Prostate gland (tissue), 2 donors: ENCODE results near the gene PCDHA1. TPM values are rescaled to one million over a fixed set of nuclear protein-coding genes. Genes with fewer than 3 reads are reported as not detected.
"Not testable (repeated sequence)": the region's sequence is repeated elsewhere in the genome, so short reads cannot be mapped to it uniquely, and the experiment has no call there.

ENCODE experiments used
- DNase-seq: peaks from one replicate; pipeline ENCODE4 v3.0.0-alpha.2; 2019; ENCODE audit warnings: low spot score
- H3K27ac ChIP-seq, 2 donors: fragments of 200-600 bp; sonication (generic); 2 replicates each; pipeline ENCODE4 v1.5.1; 2017 to 2019
- H3K27me3 ChIP-seq: fragments of 200-600 bp; sonication (generic); replicated peaks from 2 replicates; pipeline ENCODE4 v1.5.1; 2019; ENCODE audit not compliant: insufficient read depth
- H3K36me3 ChIP-seq, 2 donors: fragments of 200-600 bp; sonication (generic); 1 replicate in 1 of 2; 2 replicates in 1 of 2; pipeline versions ENCODE4 v1.5.1 to v1.8.1; 2017 to 2019
- H3K4me1 ChIP-seq: fragments of 200-600 bp; sonication (generic); replicated peaks from 2 replicates; pipeline ENCODE4 v1.5.1; 2019
- H3K4me3 ChIP-seq, 2 donors: fragments of 200-600 bp; sonication (generic); 2 replicates each; pipeline ENCODE4 v1.5.1; 2017 to 2019
- H3K9me3 ChIP-seq: fragments of 200-600 bp; sonication (generic); 2 replicates; pipeline ENCODE4 v1.5.1; 2017
- POLR2A ChIP-seq: fragments of 450-650 bp; IDR thresholded peaks from one replicate; pipeline ENCODE4 v1.6.1; 2016; ENCODE audit warnings: antibody characterized with exemption, mild to moderate bottlenecking
- POLR2AphosphoS5 ChIP-seq: sonication (generic); formaldehyde crosslinking; IDR thresholded peaks from one replicate; pipeline ENCODE4 v1.6.1; 2017; ENCODE audit warnings: antibody characterized with exemption
- WGBS: methylation state at CpG from one replicate; pipeline ENCODE4 v1.1.5; 2018; 5-methylcytosine and 5-hydroxymethylcytosine counted together
- intact Hi-C: fragments of 100-400 bp; cut with DNase I; formaldehyde crosslinking; loops from one replicate; pipeline ENCODE4 v1.14.2; 2022
- total RNA-seq, 2 donors: library from RNA; depleted of rRNA; stranded (reverse); fragments of >200 nt; gene quantifications; one replicate each; pipeline ENCODE4 v1.1.0, GENCODE V29; 2016
- TF ChIP-seq, protein P1 (sequence below), 4 experiments: fragments of 200-600 bp in 2 of 4; fragments of 450-650 bp in 2 of 4; sonication (generic) in 2 of 4; IDR thresholded peaks; 1 replicate in 3 of 4; 2 replicates in 1 of 4; pipeline ENCODE4 v1.5.1; 2016 to 2019; ENCODE audit warnings: antibody characterized with exemption in 4 of 4, mild to moderate bottlenecking in 2 of 4, moderate library complexity in 2 of 4

PCDHA1 gene
- total RNA-seq, 2 donors from 2014 or later: 0.85 TPM; not detected in 1

DNA sequence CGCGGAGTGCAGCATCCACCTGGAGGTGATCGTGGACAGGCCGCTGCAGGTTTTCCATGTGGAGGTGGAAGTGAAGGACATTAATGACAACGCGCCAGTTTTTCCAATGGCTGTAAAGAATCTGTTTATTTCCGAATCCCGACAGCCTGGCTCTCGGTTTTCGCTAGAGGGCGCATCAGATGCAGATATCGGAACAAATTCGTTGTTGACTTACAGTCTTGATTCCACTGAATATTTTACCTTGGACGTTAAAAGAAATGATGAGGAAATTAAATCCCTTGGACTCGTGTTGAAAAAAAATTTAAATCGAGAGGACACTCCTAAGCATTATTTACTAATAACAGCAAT, 15.5 kb downstream of the PCDHA1 start:
- TF ChIP-seq POLR2A: no peak
- TF ChIP-seq, protein P1, sequence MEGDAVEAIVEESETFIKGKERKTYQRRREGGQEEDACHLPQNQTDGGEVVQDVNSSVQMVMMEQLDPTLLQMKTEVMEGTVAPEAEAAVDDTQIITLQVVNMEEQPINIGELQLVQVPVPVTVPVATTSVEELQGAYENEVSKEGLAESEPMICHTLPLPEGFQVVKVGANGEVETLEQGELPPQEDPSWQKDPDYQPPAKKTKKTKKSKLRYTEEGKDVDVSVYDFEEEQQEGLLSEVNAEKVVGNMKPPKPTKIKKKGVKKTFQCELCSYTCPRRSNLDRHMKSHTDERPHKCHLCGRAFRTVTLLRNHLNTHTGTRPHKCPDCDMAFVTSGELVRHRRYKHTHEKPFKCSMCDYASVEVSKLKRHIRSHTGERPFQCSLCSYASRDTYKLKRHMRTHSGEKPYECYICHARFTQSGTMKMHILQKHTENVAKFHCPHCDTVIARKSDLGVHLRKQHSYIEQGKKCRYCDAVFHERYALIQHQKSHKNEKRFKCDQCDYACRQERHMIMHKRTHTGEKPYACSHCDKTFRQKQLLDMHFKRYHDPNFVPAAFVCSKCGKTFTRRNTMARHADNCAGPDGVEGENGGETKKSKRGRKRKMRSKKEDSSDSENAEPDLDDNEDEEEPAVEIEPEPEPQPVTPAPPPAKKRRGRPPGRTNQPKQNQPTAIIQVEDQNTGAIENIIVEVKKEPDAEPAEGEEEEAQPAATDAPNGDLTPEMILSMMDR (IDR thresholded peaks at IDR 0.05): no peak
- no peak for TF ChIP-seq POLR2AphosphoS5
- H3K4me3 ChIP-seq: no peak overlapping the region
- no peak for DNase-seq
- H3K36me3 ChIP-seq: no peaks in the 10 kb centered on the region
- H3K9me3 ChIP-seq: no peaks in the 10 kb centered on the region
- no peaks in the 10 kb centered on the region for H3K4me1 ChIP-seq
- intact Hi-C loops: no loop called here
- WGBS: 13% methylated on average over 16 of the region's 16 CpGs
- H3K27ac ChIP-seq: no peak overlapping the region
- peaks cover 5% of the 10 kb centered on the region for H3K27me3 ChIP-seq

DNA sequence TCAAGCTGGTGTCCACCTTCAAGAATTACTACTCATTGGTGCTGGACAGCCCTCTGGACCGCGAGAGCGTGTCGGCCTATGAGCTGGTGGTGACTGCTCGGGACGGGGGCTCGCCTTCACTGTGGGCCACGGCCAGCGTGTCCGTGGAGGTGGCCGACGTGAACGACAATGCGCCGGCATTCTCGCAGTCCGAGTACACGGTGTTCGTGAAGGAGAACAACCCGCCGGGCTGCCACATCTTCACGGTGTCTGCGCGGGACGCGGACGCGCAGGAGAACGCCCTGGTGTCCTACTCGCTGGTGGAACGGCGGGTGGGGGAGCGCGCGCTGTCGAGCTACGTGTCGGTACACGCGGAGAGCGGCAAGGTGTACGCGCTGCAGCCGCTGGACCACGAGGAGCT, 16.4 kb downstream of the PCDHA1 start:
- H3K27me3 ChIP-seq, DNase-seq, H3K36me3 ChIP-seq, H3K27ac ChIP-seq, H3K4me1 ChIP-seq, H3K9me3 ChIP-seq, H3K4me3 ChIP-seq, intact Hi-C loops: not testable (repeated sequence)
- 42% methylated on average over 45 of the region's 45 CpGs for WGBS

DNA sequence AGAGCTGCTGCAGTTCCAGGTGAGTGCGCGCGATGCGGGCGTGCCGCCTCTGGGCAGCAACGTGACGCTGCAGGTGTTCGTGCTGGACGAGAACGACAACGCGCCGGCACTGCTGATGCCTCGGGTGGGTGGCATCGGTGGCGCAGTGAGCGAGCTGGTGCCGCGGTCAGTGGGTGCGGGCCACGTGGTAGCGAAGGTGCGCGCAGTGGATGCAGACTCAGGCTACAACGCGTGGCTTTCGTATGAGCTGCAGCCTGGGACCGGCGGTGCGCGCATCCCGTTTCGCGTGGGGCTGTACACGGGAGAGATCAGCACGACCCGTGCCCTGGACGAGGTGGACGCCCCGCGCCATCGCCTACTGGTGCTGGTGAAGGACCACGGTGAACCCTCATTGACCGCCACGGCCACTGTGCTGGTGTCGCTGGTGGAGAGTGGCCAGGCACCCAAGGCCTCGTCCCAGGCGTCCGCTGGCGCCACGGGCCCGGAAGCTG, 16.9 kb downstream of the PCDHA1 start:
- intact Hi-C loops: no loop called here
- no peak overlapping the region for H3K4me3 ChIP-seq
- 45% methylated on average over 53 of the region's 53 CpGs for WGBS
- no peak overlapping the region for H3K27ac ChIP-seq
- H3K9me3 ChIP-seq: no peaks in the 10 kb centered on the region
- no peaks in the 10 kb centered on the region for H3K4me1 ChIP-seq
- H3K36me3 ChIP-seq: no peaks in the 10 kb centered on the region
- no peak for DNase-seq
- H3K27me3 ChIP-seq: peaks cover 5% of the 10 kb centered on the region
- TF ChIP-seq POLR2AphosphoS5 (no peak), POLR2A (no peak)
- TF ChIP-seq, protein P1 (IDR thresholded peaks at IDR 0.05): no peak

DNA sequence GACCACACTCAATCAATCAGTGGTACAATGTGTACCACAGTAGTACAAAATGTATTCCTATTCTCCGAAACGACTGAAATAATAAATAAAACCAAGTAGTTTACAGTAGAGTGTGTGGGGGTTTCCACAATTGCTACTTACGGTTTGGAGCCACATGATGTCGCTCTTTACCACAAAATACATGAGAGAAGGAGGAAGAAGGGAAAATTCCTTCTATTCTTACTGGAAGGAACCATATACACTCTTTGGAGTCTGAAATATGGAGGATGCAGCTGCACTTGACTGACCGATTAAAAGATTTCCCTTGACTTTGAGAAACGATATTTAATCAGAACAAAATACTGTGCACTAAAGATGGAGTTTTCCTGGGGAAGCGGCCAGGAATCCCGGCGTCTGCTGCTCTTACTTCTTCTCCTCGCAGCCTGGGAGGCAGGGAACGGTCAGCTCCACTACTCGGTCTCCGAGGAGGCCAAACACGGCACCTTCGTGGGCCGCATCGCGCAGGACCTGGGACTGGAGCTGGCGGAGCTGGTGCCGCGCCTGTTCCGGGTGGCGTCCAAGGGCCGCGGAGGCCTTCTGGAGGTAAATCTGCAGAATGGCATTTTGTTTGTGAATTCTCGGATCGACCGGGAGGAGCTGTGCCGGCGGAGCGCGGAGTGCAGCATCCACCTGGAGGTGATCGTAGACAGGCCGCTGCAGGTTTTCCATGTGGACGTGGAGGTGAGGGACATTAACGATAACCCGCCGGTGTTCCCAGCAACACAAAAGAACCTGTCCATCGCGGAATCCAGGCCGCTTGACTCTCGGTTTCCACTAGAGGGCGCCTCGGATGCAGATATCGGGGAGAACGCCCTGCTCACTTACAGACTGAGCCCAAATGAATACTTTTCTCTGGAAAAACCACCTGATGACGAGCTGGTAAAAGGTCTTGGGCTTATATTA, 21.2 kb downstream of the PCDHA1 start, which contains the start of gene PCDHA4:
PCDHA4 (plus strand) TSS at position 235 of the 942 bp plus-strand sequence.
- Histone ChIP-seq H3K27ac (no peak within 1 kb of the TSS), H3K4me3 (peak within 1 kb of the TSS in 1 of 2 donors; percentile 17), H3K27me3 (no peaks in the 10 kb centered on the region), H3K36me3 (no peaks in the 10 kb centered on the region), H3K4me1 (no peaks in the 10 kb centered on the region), H3K9me3 (no peaks in the 10 kb centered on the region)
- no peak for TF ChIP-seq POLR2A
- TF ChIP-seq POLR2AphosphoS5: no peak
- TF ChIP-seq, protein P1 (IDR thresholded peaks at IDR 0.05): peak in 1 of 4 experiments; percentile 31
- intact Hi-C loops: no loop called here
- WGBS: 20% methylated on average over 45 of the region's 47 CpGs
- no peak for DNase-seq

DNA sequence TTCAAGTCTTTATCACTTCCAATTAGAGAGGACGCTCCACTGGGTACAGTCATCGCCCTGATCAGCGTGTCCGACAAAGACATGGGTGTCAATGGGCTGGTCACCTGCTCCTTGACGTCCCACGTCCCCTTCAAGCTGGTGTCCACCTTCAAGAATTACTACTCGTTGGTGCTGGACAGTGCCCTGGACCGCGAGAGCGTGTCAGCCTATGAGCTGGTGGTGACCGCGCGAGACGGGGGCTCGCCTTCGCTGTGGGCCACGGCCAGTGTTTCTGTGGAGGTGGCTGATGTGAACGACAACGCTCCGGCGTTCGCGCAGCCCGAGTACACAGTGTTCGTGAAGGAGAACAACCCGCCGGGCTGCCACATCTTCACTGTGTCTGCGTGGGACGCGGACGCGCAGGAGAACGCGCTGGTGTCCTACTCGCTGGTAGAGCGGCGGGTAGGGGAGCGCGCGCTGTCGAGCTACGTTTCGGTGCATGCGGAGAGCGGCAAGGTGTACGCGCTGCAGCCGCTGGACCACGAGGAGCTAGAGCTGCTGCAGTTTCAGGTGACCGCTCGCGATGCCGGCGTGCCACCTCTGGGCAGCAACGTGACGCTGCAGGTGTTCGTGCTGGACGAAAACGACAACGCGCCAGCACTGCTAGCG, 22.4 kb downstream of the PCDHA1 start:
- DNase-seq, H3K4me3 ChIP-seq, H3K27ac ChIP-seq, H3K9me3 ChIP-seq, H3K4me1 ChIP-seq, intact Hi-C loops, H3K27me3 ChIP-seq, H3K36me3 ChIP-seq: not testable (repeated sequence)
- WGBS: 58% methylated on average over 61 of the region's 62 CpGs
